H9 (cell line): ENCODE results near the gene P4HB. TPM values are rescaled to one million over a fixed set of nuclear protein-coding genes. Genes with fewer than 3 reads are reported as not detected.
A peak's percentile ranks its signal among the peaks of the same experiment; 100 is the strongest.

Experiments
- DNase-seq: peaks from one replicate; pipeline ENCODE4 v3.0.0-alpha.2; 2017
- H2AFZ ChIP-seq: one replicate; pipeline ENCODE4 v1.6.1; 2013; ENCODE audit warnings: mild to moderate bottlenecking, low read length, control low read depth, moderate library complexity
- H2AK5ac ChIP-seq: 2 replicates; pipeline ENCODE4 v1.6.1; 2013; ENCODE audit warnings: low read length, control low read depth, mixed read lengths; ENCODE audit not compliant: insufficient read length
- H2BK120ac ChIP-seq: one replicate; pipeline ENCODE4 v1.6.1; 2013; ENCODE audit warnings: low read depth, mild to moderate bottlenecking, low read length, control low read depth, inconsistent platforms; ENCODE audit not compliant: poor library complexity, severe bottlenecking
- H2BK12ac ChIP-seq: 2 replicates; pipeline ENCODE4 v1.6.1; 2013; ENCODE audit warnings: low read length, control low read depth, mixed read lengths, low read depth; ENCODE audit not compliant: insufficient read length
- H2BK15ac ChIP-seq: 2 replicates; pipeline ENCODE4 v1.6.1; 2013; ENCODE audit warnings: low read depth, low read length, control low read depth
- H2BK20ac ChIP-seq: one replicate; pipeline ENCODE4 v1.6.1; 2013; ENCODE audit warnings: low read depth, mild to moderate bottlenecking, low read length, control low read depth, inconsistent platforms; ENCODE audit not compliant: poor library complexity, severe bottlenecking
- H2BK5ac ChIP-seq: 2 replicates; pipeline ENCODE4 v1.6.1; 2013; ENCODE audit warnings: low read length, control low read depth, mixed read lengths; ENCODE audit not compliant: insufficient read length
- H3K14ac ChIP-seq: 2 replicates; pipeline ENCODE4 v1.6.1; 2013; ENCODE audit warnings: low read length, control low read depth; ENCODE audit not compliant: insufficient read depth
- H3K18ac ChIP-seq: 2 replicates; pipeline ENCODE4 v1.6.1; 2013; ENCODE audit warnings: low read depth, mild to moderate bottlenecking, mixed read lengths, low read length, control low read depth; ENCODE audit not compliant: insufficient read length
- H3K23ac ChIP-seq: 2 replicates; pipeline ENCODE4 v1.6.1; 2013; ENCODE audit warnings: low read length, control low read depth, mixed read lengths, low read depth; ENCODE audit not compliant: insufficient read length
- H3K23me2 ChIP-seq: 2 replicates; pipeline ENCODE4 v1.6.1; 2013; ENCODE audit warnings: low read depth, mild to moderate bottlenecking, mixed read lengths, low read length, control low read depth; ENCODE audit not compliant: insufficient read length, poor library complexity, severe bottlenecking
- H3K27ac ChIP-seq: 2 replicates; pipeline ENCODE4 v1.5.1; 2013; ENCODE audit warnings: low read length, control low read depth, mixed read lengths, low read depth; ENCODE audit not compliant: insufficient read length
- H3K27me3 ChIP-seq: 2 replicates; pipeline ENCODE4 v1.6.1; 2013; ENCODE audit warnings: low read length, control low read depth, inconsistent platforms; ENCODE audit not compliant: insufficient read depth
- H3K4ac ChIP-seq: 2 replicates; pipeline ENCODE4 v1.6.1; 2013; ENCODE audit warnings: low read depth, mild to moderate bottlenecking, control low read depth, inconsistent platforms, low read length, moderate library complexity
- H3K4me1 ChIP-seq: 2 replicates; pipeline ENCODE4 v1.6.1; 2013; ENCODE audit warnings: low read length, control low read depth, inconsistent platforms; ENCODE audit not compliant: insufficient read depth
- H3K4me2 ChIP-seq: 2 replicates; pipeline ENCODE4 v1.6.1; 2013; ENCODE audit warnings: low read length, control low read depth, mixed read lengths; ENCODE audit not compliant: insufficient read length, insufficient read depth
- H3K56ac ChIP-seq: 2 replicates; pipeline ENCODE4 v1.6.1; 2013; ENCODE audit warnings: low read depth, mild to moderate bottlenecking, mixed read lengths, low read length, control low read depth; ENCODE audit not compliant: insufficient read length
- H3K79me1 ChIP-seq: 2 replicates; pipeline ENCODE4 v1.6.1; 2013; ENCODE audit warnings: low read depth, mild to moderate bottlenecking, moderate library complexity, low read length, control low read depth, inconsistent platforms; ENCODE audit not compliant: insufficient read depth, poor library complexity, severe bottlenecking
- H3K79me2 ChIP-seq: 2 replicates; pipeline ENCODE4 v1.6.1; 2013; ENCODE audit warnings: low read length, control low read depth, inconsistent platforms; ENCODE audit not compliant: insufficient read depth
- H3K9ac ChIP-seq: 2 replicates; pipeline ENCODE4 v1.6.1; 2013; ENCODE audit warnings: low read length, control low read depth, mixed read lengths; ENCODE audit not compliant: insufficient read length; ENCODE audit errors: extremely low read depth
- H3K9me3 ChIP-seq: one replicate; pipeline ENCODE4 v1.6.1; 2013; ENCODE audit warnings: low read depth, low read length, inconsistent platforms; ENCODE audit not compliant: control insufficient read depth
- H3T11ph ChIP-seq: one replicate; pipeline ENCODE4 v1.6.1; 2013; ENCODE audit warnings: mild to moderate bottlenecking, low read length, control low read depth, inconsistent platforms
- H4K20me1 ChIP-seq: one replicate; pipeline ENCODE4 v1.6.1; 2013; ENCODE audit not compliant: control insufficient read depth, insufficient read length, insufficient read depth
- H4K5ac ChIP-seq: 2 replicates; pipeline ENCODE4 v1.6.1; 2013; ENCODE audit warnings: low read depth, mild to moderate bottlenecking, mixed read lengths, low read length, control low read depth; ENCODE audit not compliant: insufficient read length
- H4K8ac ChIP-seq: replicated peaks from 2 replicates; pipeline ENCODE4 v1.6.1; 2013; ENCODE audit warnings: low read length, control low read depth, mixed read lengths, low read depth; ENCODE audit not compliant: insufficient read length
- H4K91ac ChIP-seq: 2 replicates; pipeline ENCODE4 v1.6.1; 2013; ENCODE audit warnings: low read depth, mild to moderate bottlenecking, moderate library complexity, mixed read lengths, low read length, control low read depth; ENCODE audit not compliant: insufficient read length
- H3K27ac Mint-ChIP-seq, 3 experiments: 2 replicates in 2 of 3; 3 replicates in 1 of 3; pipeline ENCODE4 v1.8.0; 2020 to 2021; ENCODE audit warnings: mixed read lengths in 3 of 3, mild to moderate bottlenecking in 1 of 3, moderate library complexity in 1 of 3
- H3K27me3 Mint-ChIP-seq: 2 replicates; pipeline ENCODE4 v1.8.0; 2021; ENCODE audit warnings: low read depth, mild to moderate bottlenecking, moderate library complexity, mixed read lengths
- H3K36me3 Mint-ChIP-seq, 3 experiments: 2 replicates in 2 of 3; 3 replicates in 1 of 3; pipeline ENCODE4 v1.8.0; 2020 to 2021; ENCODE audit warnings: low read depth in 3 of 3, mixed read lengths in 3 of 3; ENCODE audit not compliant: insufficient read depth in 1 of 3
- H3K4me1 Mint-ChIP-seq, 2 experiments: 2 replicates each; pipeline ENCODE4 v1.8.0; 2020; ENCODE audit warnings: mixed read lengths in 2 of 2
- H3K4me3 Mint-ChIP-seq, 2 experiments: 2 replicates in 1 of 2; 3 replicates in 1 of 2; pipeline ENCODE4 v1.8.0; 2020 to 2021; ENCODE audit warnings: mild to moderate bottlenecking in 2 of 2, mixed read lengths in 2 of 2, moderate library complexity in 1 of 2
- H3K9me3 Mint-ChIP-seq, 2 experiments: 2 replicates in 1 of 2; 3 replicates in 1 of 2; pipeline ENCODE4 v1.8.0; 2020; ENCODE audit warnings: mild to moderate bottlenecking in 2 of 2, mixed read lengths in 2 of 2, moderate library complexity in 1 of 2
- CTCF ChIP-seq: fragments of 200-600 bp; sonication (generic); conservative IDR thresholded peaks from 3 replicates; pipeline ENCODE4 v1.8.0; 2021; ENCODE audit warnings: antibody characterized with exemption, mild to moderate bottlenecking
- WGBS: extraction: QIAGEN DNeasy Blood & Tissue Kit; methylation state at CpG from one replicate; pipeline ENCODE4 v1.1.7; 2013; ENCODE audit warnings: missing lambda C conversion rate, low lambda C conversion rate, mixed read lengths; ENCODE audit not compliant: insufficient read length; ENCODE audit errors: extremely low coverage; 5-methylcytosine and 5-hydroxymethylcytosine counted together
- total RNA-seq: library from RNA; stranded (reverse); gene quantifications from 2 replicates; pipeline ENCODE4 v1.2.1, GENCODE V29; 2021

P4HB gene
- total RNA-seq, 1 experiment from 2014 or later, result 366 TPM

- Histone ChIP-seq H3K56ac (no peak overlapping the region), H3K18ac (no peak overlapping the region), H2AFZ (no peak overlapping the region), H3K23ac (no peak overlapping the region), H3K23me2 (peaks cover 7% of the 10 kb centered on the region), H3K4me2 (no peak overlapping the region), H3K4ac (no peak overlapping the region), H3K9ac (no peak overlapping the region), H2BK5ac (no peak overlapping the region), H3K27me3 (no peaks in the 10 kb centered on the region), H2BK15ac (no peak overlapping the region), H3K14ac (no peak overlapping the region), H2AK5ac (no peak overlapping the region), H3K79me1 (peaks cover 12% of the 10 kb centered on the region), H4K8ac (no peak overlapping the region), H2BK120ac (no peak overlapping the region), H2BK20ac (no peak overlapping the region), H3K27ac (no peak overlapping the region), H3K9me3 (no peaks in the 10 kb centered on the region), H3K4me1 (peaks cover 3% of the 10 kb centered on the region; the same call in 1 of the 2 replicates), H4K91ac (no peak overlapping the region), H2BK12ac (no peak overlapping the region), H3K79me2 (peaks cover 20% of the 10 kb centered on the region; the same call in 1 of the 2 replicates), H3T11ph (no peak overlapping the region), H4K20me1 (peaks cover 4% of the 10 kb centered on the region), H4K5ac (no peak overlapping the region)
- peaks cover 33 to 77% (median 70%) of the 10 kb centered on the region in 3 experiments; a peak in 6 of 7 replicates for H3K36me3 Mint-ChIP-seq
- WGBS, result no CpG with 5 or more reads among the region's 29 CpGs
- no peaks in the 10 kb centered on the region; the same call in 1 of the 2 replicates for H3K27me3 Mint-ChIP-seq
- H3K4me3 Mint-ChIP-seq, result no peak overlapping the region
- H3K9me3 Mint-ChIP-seq, result no peaks in the 10 kb centered on the region
- DNase-seq, result no peak
- TF ChIP-seq CTCF, result peak; percentile 42; the same call in 2 of the 3 replicates
- H3K4me1 Mint-ChIP-seq, result peaks cover 5 to 10% of the 10 kb centered on the region in 2 experiments
- H3K27ac Mint-ChIP-seq, result peak overlapping the region in 1 of 3 experiments; percentile 53; a peak in 2 of 7 replicates
Measured at GRCh38 chr17:81854974-81855774, 5.2 kb downstream of the P4HB start.
